ENCODE measurements around the gene TRDMT1.

The TRDMT1 gene

DNA sequence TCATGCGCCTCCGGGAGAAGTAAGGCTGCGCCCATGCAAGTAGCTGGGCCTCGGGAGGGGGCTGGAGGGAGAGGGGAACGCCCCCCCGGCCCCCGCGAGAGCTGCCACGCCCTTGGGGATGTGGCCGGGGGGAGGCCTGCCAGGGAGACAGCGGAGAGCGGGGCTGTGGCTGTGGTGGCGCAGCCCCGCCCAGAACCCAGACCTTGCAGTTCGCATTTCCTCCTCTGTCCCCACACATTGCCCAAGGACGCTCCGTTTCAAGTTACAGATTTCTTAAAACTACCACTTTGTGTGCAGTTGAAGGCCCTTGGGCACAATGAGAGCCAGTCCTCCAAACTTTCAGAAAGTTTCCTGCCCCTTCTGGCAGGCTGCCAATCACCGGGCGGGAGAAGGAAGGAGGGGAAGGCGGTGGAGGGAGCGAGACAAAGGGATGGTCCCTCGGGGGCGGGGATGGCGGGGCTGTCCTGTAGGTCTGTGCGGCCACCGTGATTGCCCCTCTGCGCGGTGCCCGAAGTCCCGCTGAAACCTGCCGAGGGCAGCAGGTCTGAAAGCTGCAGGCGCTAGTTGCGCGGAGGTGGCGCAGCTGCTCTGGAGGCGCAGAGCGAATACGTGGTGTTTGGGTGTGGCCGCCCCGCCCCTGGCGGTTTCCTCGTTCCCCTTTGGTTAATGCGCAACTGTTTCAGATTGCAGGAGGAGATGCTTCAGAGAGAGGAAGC lies 28.7 kb upstream of the TRDMT1 start:
- DNase-seq, result peak; percentile 83

DNA sequence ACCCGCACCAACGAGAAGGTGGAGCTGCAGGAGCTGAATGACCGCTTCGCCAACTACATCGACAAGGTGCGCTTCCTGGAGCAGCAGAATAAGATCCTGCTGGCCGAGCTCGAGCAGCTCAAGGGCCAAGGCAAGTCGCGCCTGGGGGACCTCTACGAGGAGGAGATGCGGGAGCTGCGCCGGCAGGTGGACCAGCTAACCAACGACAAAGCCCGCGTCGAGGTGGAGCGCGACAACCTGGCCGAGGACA lies 28.2 kb upstream of the TRDMT1 start:
- DNase-seq, result no peak

DNA sequence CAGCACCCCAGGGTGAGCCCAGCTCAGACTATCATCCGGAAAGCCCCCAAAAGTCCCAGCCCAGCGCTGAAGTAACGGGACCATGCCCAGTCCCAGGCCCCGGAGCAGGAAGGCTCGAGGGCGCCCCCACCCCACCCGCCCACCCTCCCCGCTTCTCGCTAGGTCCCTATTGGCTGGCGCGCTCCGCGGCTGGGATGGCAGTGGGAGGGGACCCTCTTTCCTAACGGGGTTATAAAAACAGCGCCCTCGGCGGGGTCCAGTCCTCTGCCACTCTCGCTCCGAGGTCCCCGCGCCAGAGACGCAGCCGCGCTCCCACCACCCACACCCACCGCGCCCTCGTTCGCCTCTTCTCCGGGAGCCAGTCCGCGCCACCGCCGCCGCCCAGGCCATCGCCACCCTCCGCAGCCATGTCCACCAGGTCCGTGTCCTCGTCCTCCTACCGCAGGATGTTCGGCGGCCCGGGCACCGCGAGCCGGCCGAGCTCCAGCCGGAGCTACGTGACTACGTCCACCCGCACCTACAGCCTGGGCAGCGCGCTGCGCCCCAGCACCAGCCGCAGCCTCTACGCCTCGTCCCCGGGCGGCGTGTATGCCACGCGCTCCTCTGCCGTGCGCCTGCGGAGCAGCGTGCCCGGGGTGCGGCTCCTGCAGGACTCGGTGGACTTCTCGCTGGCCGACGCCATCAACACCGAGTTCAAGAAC lies 27.7 kb upstream of the TRDMT1 start:
- no peak for DNase-seq

DNA sequence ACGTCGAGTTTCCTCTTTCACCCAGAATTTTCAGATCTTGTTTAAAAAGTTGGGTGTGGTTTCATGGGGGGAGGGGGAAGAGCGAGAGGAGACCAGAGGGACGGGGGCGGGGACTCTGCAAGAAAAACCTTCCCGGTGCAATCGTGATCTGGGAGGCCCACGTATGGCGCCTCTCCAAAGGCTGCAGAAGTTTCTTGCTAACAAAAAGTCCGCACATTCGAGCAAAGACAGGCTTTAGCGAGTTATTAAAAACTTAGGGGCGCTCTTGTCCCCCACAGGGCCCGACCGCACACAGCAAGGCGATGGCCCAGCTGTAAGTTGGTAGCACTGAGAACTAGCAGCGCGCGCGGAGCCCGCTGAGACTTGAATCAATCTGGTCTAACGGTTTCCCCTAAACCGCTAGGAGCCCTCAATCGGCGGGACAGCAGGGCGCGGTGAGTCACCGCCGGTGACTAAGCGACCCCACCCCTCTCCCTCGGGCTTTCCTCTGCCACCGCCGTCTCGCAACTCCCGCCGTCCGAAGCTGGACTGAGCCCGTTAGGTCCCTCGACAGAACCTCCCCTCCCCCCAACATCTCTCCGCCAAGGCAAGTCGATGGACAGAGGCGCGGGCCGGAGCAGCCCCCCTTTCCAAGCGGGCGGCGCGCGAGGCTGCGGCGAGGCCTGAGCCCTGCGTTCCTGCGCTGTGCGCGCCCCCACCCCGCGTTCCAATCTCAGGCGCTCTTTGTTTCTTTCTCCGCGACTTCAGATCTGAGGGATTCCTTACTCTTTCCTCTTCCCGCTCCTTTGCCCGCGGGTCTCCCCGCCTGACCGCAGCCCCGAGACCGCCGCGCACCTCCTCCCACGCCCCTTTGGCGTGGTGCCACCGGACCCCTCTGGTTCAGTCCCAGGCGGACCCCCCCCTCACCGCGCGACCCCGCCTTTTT lies 26.9 kb upstream of the TRDMT1 start, which contains the start of gene VIM:
Gene VIM, plus strand, starts transcription at position 151 of the 925 bp plus-strand sequence. CDS start 1,182 bp downstream, outside the sequence.
- DNase-seq, result peak; percentile 75

DNA sequence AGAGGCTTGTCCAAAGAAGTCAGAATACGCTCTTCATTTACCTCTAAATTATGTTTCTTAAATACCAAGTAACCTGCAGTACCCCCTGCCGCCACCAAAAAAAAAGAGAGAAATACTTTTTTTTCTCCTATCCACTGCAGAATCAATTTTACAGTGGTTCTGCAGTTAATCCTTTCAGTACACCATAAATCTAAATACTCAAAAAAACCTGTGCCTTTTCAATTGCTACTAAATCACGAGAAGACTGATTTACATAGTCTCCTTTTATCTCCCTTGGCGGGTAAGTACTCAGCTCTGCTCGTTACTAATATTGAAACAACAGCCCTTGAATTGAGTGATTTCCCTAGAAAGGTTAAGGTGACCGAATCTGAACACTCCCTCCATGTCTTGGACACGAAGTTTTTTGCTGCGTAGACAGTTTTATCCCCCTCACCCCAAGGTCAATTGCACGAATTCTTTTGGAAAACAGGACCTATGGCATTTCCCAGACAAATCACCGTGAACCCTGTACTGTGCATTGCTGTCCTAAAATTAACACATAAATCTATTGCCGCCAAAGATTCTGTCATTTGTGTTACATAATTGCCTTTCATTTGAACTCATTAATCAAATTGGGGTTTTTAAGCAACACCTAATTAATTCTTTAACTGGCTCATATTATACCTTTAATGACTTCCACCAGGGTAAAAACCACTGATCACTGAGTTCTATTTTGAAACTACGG lies 26.1 kb upstream of the TRDMT1 start:
- no peak for DNase-seq

DNA sequence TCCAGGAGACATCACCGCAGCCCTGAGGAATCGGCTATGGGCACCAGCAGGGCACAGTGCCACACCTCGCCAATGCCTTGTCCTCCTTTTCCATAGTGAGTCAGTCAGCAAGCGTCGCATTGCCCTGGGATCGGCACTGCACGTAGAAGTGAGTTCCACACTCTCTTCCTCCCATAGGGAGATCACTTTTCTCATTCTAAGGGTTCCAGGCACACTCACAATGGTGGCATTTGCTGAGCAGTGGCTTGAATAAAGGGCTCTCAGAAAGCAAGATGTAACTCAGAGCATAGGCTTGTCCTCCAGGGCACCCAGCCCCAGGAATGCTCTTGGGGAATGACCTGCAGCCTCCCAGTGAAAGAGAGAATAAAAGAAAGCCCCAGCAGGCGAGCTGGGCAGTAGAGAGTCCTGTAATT lies 25.4 kb upstream of the TRDMT1 start:
- DNase-seq, result no peak

DNA sequence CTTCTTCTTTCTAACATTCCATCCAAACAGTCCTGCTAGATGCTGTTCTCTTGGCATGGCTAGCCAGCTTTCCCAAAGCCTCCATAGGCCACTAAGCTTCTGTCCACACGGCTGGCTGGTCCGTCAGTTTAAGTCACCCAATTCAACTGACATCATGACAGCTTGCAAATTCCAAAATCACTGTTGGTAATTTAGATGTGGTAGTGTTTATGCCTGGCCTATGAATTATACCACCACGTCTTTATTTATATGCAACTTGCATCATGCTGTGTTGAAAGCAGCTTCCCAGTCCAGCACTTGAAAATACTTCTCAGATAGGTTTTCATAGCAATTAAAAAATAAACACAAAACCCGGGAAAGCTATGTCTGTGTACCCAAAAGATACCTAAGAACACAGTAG lies 24.3 kb upstream of the TRDMT1 start:
- DNase-seq, result no peak

DNA sequence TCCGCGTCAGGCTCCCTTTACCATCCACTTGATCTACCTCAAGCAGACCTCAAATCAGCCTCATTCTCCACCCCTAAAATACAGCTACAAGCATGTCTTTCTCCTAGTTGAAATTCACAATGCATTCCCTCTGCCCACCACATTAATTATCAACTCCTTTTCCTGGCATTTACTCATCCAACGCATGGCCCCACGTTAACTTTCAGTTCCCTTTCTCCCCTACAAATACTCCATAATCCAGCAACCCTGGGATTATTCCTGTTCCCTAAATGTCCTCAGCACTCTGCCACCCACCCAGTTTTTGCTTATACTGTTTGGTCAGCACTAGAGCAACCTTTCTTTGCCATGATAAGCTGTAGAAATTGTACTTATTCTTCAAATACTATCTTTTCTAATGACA lies 20.9 kb upstream of the TRDMT1 start:
- no peak for DNase-seq

DNA sequence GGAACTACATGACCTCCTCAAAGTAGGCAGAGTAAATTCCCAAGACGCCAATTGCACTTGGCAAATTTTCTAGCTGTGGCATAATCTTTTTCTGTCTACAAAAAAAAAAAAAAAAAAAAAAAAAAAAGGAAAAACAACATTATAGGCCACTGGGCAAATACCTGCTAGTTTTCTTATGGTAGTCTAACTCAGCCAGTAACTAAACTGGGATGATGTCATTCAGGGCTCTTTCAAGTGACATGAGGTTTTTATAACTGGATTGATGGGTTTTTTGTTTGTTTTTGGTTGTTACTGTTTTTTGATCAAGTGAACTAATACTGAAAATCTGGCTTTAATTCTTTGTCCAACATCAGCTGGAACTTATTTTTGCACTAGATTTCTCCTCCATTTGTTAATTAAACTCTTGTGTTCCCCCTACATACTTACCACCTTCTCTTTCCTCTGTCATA lies 19.2 kb upstream of the TRDMT1 start:
- DNase-seq, result no peak

DNA sequence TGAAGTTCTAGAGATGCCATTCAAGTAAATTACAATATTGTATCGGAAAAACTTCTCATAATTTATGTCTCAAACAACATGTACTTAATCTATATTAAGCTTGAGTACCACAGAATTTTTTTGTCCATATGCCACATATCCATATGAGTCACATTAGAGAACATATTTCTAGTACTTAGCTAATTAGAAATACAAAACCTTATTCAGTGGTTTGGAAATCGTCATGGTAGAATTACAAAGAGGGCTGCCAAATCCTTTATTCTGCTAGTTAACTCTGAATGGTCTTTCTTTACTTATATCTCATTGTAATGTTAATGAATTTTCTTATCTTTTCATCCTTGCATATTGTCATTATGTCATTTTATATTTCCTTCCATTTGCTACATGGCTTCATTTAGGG lies 17.6 kb upstream of the TRDMT1 start:
- DNase-seq, result no peak

DNA sequence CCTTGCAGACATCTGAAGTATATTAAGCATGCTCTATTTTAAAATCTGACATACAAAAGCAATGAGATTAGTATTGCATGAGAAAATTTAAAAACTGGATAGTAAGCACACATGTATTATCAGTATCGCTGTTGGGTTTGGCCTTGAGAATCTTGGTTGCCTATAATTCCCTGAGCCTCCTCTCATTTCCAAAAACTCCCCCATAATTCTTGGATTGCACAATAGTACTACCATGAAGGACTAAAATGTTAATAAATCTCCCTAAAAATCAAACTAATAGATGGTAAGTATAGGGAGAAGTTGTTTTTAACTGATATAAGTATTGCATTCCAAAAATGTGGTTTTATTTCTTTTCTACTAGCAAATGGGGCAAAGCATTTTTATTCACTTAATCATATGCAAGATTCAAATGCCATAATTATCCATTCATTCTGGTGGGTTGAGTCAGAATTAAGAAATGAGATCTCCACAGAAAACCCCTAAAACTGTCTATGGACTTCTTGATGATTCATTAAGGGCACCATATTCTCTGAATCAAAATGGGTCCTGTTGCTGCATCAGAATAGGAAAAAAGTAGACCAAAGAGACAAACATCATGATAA lies 16.3 kb upstream of the TRDMT1 start:
- no peak for DNase-seq

DNA sequence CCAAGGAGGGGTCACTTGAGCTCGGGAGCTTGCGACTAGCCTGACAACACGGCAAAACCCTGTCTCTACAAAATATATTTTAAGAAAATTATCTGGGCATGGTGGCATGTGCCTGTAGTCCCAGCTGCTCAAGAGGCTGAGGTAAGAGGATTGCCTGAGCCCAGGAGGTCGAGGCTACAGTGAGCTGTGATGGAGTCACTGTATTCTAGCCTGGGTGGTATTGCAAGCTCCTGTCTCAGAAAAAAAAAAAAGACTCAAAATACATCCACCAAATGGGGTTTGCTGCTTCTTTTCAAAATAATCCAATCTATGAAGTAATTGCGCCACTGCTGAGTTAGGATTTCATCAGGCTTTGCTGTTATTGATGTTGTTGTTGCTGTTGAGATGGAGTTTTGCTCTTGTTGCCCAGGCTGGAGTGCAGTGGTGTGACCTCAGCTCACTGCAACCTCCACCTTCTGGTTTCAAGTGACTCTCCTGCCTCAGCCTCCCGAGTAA lies 15.5 kb upstream of the TRDMT1 start:
- no peak for DNase-seq

DNA sequence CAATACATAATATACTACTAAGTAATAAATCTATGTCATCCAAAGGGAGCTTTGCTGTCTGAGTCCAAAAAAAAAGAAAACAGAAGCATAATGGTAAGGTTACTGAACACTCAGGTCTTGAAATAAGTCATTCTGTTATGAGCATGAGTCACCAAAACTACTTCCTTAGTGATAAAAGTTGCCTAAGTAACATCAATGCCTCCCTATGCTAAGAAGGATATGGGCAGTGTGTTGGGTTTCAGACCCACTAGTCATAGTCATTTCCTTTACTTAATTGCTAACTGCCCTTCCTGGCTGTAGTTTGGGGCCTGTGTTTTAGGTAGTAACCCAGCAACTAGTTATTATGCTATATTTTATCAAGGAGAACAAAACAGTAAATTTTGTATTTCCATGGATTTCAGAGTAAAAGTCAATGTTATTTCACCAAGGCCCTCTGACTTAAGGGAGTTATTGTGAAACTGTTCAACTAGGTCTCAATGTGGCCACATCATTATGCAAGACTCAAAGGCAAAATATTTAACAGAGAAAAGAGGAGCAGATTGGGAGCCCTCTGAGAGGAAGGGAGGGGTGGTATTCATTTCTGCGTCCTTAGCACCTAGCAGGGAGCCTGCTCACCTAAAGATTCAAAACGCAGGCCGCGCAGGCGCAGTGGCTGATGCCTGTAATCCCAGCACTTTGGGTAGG lies 14.9 kb upstream of the TRDMT1 start:
- DNase-seq, result peak; percentile 73

DNA sequence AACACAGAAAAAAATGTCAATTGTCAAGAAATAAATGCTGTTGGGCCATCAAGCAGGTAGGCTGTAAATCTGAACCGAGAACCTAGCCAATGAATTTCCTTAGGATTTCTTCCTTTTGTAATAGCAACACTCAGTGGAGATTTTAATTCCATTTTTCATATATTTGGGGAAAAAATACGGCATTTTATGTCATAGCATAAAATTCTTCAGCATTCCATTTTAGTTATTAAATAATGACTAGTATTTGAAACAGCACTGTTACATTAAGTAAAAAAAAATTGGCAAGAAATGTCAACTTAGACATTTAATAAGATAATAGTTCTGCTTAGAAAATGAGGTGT lies 14.3 kb upstream of the TRDMT1 start:
- DNase-seq, result no peak

DNA sequence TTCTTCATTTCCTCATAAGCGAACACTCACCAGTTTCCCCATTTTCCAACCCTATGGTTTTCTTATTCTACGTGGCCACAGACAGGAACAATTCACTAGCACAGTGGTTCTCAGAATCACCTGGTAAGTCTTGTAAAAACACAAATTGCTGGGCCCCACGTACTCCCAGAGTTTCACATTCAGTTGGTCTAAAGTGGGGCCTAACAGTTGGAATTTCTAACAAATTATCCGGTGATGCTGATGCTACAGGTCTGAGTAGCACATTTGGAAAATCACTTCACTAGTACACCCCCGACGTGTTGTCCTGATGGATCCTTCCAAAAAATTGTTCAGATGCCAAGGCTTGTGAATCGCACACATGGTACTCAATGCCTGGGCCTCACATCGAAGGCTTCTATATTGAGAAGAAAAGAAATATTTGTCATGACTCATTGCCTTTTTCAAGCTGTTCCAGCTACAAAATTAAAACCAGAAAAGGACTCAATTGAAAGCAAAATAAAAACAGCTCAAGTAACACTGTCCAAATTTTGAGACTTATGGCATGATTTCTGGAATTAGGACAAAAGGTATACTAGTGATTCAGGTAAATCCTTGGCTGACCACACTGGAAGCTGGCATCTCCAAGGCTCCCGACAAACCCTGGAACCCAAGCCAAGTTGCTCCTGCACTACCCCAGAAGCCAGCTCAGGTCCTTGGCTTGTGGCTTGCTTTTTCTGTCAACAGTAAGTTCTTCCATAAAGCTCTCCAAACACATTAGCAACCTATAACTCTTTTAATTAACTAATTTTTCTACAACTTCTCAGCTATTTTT lies 13.7 kb upstream of the TRDMT1 start:
- DNase-seq, result no peak

DNA sequence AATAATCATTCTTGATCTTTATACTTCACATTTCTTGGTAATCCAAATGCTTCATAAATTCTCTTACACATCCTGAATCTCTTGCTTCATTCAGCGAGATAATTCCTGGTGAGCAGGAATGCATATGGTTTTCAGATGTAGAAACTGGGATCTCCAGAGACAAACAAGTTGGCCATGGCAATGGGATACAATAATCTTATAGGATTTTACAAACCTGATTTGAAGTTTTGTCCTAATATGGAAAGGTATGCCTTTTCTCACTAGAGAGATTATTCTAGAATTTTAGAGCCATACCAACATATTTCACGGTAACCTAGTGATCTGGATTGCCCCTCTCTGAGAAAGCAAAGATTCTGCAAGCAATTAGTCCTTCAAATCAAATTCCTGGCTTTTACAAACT lies 13.1 kb upstream of the TRDMT1 start:
- DNase-seq, result no peak

DNA sequence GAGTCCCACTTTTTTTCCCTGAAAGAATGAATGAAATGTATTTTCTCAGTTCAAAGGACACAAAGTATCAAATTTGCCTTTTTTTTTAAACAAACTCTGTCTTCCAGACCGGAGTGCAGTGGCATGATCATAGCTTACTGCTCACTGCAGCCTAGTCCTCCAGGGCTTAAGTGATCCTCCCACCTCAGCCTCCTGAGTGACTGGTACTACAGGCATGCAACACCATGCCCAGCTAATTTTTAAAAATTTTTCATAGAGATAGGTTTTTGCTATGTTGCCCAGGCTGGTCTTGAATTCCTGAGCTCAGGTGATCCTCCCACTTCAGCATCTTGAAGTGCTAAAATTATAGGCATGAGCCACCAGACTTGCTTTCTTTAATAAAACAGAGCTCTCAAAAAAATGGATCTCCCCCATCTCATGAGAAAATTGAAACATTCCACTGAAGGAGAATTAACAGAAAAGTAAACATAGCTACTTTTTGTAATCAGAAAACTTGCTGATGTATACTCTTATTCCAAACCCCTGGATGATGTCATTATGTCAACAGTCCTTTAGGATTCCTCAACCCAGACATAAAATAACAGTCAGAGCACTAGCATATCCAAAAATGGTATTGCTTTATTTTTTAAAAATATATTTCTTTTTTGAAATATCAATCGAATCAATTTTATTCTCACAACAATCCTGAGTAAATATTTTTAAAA lies 12.3 kb upstream of the TRDMT1 start:
- DNase-seq, result no peak

DNA sequence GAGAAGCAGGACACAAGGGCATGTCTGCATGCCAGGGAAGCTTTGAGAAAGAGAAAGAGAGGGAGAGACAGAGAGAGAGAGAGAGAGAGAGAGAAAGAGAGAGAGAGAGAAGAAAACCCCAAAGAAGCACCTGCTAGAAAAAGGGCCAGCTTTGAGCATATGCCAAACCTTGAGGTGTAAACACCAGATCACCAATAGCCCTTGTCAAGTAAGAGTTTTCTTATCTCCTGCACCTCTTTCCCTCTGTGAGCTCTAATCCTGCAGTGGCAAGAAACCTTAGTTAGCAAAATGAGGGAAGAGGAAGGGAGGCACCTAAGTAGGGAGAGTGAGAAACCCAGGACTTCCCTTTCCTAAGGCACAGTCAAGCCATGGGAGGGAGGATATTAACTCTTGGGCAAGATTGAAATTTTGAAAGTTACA lies 11.3 kb upstream of the TRDMT1 start:
- no peak for DNase-seq

DNA sequence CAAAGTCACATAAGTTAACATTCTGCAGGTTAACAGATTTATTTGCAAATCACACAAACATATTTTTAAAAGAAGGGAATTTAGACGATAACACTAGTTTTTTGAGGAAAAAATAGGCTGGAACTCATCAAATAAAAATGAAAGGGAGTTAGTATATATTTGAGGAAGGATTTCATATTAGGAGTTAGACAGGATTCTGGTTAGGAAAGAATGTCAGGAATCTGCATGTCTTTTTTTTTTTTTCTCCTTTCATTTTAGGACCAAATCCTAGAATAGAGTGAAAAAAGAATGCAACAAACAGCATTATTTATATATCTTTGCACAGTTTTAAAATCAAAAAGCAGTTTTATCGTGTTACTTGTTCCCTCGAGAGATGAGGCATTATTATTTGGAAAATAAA lies 8.9 kb upstream of the TRDMT1 start:
- DNase-seq, result no peak

DNA sequence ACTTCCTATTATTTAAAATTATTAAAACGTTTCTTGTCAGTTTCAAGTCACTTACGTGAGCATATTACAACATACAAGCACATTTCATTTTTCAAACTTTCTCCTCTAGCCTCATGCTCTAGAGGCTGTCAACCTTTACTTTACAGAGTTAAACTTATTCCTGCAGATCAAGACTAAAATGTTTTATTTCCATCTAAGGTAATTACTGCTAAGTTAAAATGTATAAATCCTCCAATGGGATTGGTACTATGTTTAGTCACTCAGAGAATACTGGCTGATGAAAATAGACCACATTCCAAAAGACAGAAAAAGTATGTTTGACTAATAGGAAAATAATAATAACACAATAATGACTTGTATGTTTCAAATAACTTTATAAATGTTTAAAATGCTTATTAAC lies 8.4 kb upstream of the TRDMT1 start:
- DNase-seq, result no peak
